GM21723 (cell line): ENCODE measurements around the gene POLD1.
A peak's percentile ranks its signal among the peaks of the same experiment; 100 is the strongest.

ENCODE experiments used
- ATAC-seq: cut with Tn5 transposase; IDR thresholded peaks from one replicate; pipeline ENCODE4 v1.9.1; 2021; ENCODE audit warnings: mild to moderate bottlenecking, moderate library complexity; ENCODE audit not compliant: unreplicated experiment

POLD1 gene

DNA sequence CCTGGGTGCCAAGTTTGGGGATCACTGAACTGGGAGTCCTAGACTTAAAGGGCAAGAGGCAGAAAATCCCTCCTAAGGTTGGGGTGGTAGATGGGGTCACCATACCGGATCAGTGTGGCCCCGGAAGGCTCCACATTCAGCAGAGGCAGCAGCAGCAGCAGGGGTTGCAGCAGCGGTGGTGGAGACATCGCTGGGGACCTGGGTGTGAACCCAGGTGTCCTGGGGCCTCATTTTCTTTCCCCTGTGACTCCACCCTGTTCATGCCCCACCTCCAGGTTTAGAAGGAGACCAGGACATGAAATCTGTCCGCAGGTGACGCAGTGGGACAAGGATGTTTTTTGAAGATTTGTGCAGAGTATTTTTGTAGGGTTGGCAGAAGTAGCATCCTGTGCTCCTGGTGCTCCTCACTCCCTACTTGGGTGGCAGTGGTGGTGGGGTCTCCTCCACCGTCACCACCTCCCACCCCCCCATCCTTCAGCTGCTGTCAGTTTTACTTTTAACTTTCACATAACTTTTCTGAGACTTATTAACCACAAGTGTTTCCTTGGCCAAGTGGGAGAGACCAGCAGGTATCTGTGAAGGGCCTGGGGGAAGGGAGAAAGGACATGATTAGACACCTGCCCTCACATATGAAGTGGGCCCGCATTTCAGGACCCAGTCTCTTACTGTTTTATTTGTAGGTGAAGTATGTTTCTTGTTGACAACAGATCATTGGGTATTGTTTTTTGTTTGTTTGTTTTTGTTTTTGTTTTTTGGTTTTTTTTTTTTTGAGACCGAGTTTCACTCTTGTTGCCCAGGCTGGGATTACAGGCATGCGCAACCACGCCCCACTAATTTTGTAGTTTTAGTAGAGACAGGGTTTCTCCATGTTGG lies 18.5 kb upstream of the POLD1 start, which contains the start of gene NAPSA:
NAPSA (minus strand) TSS at position 206 of the 873 bp plus-strand sequence; CDS start at position 188, 18 bp downstream.
- no peak for ATAC-seq

DNA sequence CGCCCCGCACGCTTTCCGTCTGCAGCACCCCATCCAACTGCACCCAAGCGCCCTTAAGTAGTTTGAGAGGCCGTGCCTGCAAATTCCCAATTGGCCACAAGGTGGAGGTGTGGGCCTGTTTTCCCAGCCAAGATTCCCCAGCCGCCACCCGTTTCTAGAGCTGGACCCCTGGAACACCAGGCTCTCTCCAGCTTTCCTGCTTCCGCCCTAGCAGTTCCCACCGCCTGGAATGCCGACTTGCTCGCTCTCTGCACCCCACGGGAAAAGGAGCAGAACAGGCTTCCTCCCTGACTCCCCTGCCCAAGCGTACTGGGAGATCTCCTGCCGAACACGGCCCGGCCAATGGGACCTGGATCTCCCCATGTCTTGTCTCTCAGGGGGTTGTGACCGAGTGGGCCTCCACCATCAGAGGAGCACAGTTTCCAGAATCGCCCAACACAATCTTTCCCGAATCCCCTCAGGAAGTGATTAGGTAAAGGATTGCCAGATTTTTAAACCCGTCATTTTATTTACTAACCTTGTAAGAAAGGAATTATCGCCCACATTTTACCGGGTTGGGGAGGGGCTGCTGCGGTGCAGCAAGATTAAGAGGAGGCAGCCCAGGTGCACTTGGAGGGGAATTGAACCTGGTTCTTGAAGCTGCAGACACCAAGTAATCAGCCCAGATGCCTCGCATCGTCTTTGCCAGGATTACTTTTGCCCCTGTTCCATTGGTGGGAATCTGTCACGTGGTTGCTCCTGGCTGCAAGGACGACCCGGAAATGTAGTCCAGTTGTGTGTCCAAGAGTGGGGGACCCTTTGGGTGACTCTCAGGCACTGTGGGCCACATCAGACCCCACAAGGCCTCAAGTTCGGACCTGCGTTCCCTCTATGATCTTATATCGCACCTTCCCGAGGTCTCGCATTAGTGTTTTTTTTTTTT lies 15.2 kb upstream of the POLD1 start:
- ATAC-seq, result peak; percentile 73

DNA sequence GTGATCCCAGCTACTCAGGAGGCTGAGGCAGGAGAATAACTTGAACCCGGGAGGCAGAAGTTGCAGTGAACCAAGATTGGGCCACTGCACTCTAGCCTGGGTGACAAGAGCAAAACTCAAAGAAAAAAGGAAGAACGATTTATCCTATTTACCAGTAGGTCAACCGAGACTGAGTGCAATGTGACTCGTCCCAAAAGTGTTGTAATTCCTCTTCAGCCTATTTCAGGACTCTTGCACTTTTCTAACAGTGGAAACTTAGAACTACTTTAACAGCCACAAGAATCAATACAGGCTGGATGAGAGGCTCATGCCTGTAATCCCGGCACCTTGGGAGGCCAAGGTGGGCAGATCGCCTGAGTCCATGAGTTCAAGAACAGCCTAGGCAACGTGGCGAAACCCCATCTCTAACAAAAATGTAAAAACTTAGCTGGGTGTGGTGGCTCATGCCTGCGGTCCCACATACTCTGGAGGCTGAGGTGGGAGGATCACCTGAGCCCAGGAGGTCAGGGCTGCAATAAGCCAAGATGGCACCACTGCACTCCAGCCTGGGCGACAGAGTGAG lies 12.2 kb upstream of the POLD1 start:
- no peak for ATAC-seq

DNA sequence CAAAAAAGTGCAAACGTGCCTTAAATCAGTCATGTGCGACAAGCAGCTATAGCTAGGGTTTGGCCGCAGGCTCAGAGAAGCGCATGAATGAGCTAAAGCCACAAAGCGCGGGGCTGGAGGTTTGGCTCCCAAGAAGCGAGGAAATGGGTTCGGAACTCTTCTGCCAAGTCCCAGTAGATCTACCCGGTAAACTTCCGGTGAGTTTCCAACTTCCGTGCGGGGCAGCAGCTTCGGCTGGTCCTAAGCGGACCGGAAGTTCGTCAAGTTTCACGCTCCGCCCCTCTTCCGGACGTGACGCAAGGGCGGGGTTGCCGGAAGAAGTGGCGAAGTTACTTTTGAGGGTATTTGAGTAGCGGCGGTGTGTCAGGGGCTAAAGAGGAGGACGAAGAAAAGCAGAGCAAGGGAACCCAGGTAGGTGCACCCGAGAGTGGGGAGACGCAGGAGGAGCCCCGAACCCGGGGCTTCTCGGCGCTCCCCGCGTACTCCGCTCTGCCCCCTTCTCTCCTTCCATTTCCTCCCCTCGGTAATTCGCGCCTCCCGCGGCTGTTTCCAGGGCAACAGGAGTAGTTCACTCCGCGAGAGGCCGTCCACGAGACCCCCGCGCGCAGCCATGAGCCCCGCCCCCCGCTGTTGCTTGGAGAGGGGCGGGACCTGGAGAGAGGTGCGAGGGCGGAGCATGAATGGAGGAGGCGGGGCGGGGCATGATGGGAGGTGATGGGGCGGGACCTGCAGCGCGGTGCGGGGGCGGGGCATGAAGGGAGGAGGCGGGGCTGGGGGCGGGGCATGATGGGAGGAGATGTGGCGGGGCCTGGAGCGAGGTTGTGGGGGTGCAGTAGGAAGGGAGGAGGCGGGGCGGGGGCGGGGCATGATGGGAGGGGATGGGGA lies 7.7 kb upstream of the POLD1 start, which contains the start of gene NR1H2:
NR1H2 (plus strand) TSS at position 292 of the 885 bp plus-strand sequence. CDS start 1,149 bp downstream, outside the sequence.
- ATAC-seq, result peak; percentile 77

DNA sequence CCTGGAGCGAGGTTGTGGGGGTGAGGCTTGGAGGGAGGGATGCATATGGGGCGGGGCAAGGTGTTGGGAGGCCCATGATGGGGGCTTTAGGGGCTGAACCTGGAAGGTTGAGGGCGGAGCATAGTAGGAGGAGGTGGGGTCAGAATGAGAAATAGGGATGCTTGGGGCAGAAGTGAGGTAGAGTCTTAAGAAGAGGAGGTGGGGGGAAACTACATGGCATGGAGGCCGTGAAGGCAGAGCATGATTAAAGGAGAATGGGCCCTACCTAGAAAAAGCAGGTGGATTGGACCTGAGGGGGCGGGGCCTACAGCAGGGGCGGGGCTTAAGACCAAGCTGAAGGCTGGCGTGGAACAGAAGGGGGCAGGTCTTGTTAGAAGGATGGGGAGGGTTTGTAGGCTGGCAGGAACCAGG lies 7.1 kb upstream of the POLD1 start:
- no peak for ATAC-seq

DNA sequence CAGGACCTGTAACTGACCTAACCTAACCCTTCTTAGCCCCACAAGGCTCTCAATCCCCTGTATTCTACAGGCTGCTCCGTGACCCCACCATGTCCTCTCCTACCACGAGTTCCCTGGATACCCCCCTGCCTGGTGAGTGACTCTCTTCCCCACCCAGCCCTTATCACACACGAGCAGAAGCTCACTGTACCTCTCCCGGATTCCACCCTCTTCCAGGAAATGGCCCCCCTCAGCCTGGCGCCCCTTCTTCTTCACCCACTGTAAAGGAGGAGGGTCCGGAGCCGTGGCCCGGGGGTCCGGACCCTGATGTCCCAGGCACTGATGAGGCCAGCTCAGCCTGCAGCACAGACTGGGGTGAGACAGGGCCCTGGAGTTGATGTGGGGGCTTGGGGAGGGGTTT lies 6.6 kb upstream of the POLD1 start:
- no peak for ATAC-seq

DNA sequence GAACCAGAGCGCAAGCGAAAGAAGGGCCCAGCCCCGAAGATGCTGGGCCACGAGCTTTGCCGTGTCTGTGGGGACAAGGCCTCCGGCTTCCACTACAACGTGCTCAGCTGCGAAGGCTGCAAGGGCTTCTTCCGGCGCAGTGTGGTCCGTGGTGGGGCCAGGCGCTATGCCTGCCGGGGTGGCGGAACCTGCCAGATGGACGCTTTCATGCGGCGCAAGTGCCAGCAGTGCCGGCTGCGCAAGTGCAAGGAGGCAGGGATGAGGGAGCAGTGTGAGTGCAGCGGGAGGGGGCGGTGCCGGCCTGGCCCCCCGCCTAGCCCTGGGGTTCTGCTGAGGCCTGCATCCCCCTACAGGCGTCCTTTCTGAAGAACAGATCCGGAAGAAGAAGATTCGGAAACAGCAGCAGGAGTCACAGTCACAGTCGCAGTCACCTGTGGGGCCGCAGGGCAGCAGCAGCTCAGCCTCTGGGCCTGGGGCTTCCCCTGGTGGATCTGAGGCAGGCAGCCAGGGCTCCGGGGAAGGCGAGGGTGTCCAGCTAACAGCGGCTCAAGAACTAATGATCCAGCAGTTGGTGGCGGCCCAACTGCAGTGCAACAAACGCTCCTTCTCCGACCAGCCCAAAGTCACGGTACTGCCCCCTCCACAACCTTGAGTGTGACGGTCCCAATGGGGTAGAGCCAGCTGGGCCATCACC lies 5.8 kb upstream of the POLD1 start:
- no peak for ATAC-seq

DNA sequence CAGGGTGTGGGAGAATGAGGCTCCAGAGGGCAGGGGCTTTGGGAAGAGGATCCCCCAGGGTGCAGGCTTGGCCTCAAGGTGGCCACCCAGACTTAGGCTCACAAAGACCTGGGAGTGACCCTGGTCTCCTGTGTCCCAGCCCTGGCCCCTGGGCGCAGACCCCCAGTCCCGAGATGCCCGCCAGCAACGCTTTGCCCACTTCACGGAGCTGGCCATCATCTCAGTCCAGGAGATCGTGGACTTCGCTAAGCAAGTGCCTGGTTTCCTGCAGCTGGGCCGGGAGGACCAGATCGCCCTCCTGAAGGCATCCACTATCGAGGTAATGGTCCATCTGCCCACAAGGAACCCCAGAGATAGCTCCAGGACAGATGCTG lies 5.3 kb upstream of the POLD1 start:
- ATAC-seq, result no peak

DNA sequence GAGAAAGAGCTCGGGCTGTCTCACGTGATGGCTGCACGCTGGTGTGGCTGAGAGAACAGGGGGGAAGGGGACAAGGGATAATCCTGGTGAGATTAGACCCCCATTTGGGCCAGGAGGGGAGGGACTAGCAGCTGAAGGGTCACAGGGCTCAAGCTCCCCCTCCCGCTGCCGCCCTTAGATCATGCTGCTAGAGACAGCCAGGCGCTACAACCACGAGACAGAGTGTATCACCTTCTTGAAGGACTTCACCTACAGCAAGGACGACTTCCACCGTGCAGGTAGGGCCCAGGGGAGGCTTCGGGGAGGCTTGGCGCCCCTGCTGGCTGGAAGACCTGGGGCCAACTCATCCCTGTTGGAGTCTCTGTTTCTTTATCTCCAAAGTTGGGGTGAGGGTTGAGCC lies 4.5 kb upstream of the POLD1 start:
- ATAC-seq, result no peak

DNA sequence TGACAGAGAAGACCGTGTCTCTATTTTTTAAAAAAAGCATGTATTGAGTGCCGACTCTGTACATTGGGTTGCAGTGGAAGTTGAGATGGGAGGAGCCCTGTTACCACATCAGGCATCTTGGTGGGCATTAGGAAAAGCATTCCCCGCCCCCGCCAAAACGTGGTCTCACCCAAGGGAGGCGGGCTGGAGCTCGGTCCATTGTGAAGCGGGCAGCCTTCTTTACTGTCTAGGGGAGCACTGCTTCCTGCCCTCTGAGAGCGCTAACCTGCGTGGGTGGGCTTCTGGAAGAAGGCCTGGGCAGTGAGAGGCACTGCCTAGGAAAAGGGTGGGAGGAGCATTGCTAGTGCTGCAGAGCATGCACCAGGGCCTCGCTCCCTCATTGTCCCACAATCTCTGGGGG lies 4.0 kb upstream of the POLD1 start:
- no peak for ATAC-seq

DNA sequence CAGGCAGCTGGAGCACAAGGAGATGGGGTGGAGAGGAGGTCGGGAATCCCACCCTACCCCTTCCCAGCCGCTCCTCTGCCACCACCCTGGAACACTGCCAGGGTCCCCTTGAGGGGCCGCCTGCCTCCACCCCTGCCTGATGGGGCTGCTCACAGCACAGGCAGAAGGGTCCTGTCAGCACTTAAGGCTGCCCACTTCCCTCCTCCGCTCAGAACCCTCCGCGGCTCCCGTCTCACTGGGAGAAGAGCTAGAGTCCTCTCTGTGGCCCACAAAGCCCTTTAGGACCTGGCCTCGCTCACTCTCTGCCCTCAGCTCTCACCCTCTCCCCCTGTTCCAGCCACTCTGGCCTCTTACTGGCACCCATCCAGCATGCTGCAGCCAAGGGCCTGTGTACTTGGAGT lies 3.4 kb upstream of the POLD1 start:
- no peak for ATAC-seq

DNA sequence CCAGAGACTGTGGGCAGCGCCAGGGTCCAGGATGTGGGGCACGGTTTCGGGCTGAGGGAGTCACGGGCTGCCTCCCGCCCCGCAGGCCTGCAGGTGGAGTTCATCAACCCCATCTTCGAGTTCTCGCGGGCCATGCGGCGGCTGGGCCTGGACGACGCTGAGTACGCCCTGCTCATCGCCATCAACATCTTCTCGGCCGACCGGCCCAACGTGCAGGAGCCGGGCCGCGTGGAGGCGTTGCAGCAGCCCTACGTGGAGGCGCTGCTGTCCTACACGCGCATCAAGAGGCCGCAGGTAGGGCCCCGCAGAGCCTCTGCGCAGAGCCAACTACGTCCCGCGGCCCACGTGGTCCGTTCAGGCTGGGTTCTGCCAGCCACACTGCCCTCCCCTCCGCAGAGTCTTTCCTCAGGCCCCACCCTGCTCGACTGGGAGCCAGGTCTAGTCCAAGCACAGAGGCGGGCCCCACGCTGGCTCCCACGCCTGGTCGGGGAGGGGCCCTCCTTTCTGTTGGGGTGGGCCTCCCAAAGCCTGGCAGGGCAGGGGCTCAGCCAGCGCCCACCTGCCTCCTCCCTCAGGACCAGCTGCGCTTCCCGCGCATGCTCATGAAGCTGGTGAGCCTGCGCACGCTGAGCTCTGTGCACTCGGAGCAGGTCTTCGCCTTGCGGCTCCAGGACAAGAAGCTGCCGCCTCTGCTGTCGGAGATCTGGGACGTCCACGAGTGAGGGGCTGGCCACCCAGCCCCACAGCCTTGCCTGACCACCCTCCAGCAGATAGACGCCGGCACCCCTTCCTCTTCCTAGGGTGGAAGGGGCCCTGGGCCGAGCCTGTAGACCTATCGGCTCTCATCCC lies 2.0 kb upstream of the POLD1 start:
- ATAC-seq, result no peak

DNA sequence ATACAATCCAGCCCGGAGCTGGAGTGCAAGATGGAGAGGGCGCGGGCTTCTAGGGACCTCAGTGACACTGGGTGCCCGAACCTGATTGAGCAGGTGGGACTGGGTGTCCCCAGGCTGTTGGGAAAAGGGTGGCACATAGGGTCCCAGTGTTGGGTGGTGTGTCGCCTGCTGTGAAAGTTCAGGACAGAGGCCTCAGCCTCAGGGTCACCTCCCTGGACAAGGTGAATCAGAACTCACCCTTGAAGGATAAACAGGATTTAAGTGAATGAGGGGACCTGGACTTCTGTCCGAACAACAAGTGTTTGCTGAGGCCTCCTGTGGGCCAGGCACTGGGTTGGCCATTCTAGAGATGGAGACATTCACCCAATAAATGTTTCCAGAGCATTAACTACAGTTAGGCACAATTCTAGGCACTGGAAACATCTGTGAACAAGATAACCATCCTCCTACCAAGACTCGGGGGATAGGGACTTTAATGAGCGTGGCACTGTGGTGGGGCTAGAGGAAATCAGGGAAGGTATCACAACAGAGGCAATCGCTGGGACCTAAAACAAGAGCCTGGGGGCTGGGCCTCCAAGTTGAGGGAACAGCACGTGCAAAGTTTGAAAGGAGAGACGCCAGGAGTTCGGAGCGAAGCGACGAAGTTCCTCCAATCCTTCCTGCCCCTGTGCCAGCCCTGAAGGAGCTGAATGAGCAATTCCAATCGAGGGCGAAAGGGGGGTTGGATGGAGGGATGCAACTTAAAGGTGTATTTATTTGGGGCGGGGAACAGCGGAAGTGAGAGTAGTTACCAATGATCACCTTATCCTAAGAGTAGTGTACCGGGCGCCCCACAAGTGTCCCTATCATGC lies 921 bp upstream of the POLD1 start:
- ATAC-seq, result peak; percentile 8

DNA sequence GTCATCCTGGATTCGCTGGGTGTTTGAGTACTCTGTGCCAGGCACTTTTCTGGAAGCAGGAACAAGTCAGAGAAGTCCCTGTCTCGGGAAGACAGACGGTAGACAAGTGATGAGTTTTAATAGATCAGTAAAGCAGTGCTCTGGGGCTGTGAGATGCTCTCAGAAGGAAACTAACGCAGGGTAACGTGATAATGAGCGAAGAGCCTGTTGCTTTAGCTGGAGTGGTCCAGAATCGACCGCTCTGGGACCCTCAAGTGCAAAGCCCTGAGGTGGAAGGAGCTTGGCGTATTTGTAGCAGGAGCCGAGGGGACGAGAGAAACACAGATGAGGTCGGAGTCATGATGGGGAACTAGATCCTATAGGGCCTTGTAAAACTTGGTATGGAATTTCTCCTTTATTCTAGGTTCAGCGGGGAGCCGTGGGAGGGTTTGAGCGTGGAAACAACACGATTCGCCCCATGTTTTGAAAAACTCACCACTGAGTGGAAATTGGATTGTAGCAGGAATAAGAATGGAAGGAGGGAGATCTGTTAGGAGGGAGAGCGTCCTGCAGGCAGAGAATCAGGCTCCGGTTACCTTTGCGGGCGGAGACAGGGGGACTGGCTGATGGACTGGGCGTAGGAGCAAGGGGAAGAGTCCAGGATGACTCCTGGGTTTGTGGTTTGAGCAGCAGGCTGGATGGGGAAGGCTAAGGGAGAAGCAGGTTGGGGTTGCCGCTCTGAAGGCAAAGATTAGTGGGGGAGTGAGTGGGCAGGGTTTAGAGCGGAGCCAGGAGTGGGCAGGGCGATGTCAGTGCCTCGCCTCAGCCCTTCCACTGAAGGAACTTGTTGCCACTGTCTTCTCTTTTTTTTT lies 763 bp downstream of the POLD1 start:
- peak; percentile 1 for ATAC-seq

DNA sequence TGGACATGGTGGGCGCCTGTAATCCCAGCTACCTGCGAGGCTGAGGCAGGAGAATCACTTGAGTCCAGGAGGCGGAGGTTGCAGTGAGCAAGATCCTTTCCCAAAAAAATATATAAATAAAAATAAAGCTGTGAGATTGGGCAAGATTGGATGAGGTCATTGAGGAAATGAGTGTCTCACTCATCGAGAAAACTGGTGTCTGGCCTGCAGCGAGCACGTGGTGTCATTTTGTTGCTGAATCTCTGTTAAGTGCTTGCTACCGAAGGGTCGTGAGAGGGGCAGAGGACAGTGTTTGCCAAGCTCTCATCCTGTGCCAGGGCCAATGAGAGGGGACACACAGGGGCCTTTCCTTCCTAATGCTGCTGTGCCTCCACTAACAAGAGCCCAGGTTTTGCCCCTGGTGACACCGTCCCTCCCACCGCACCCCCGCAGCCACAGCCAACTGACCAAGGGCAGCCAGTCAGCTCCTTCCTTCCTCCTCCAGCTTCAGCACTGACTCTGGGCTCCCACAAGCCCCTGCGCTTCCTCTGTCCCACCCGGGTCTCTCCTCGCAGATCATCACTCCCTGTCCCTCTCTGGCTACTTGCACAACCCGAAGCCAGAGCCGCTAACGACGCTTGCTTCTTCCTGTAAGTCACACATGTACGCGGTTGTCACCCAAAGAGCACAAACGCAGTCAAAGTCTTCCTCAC lies 3.2 kb downstream of the POLD1 start:
- no peak for ATAC-seq

DNA sequence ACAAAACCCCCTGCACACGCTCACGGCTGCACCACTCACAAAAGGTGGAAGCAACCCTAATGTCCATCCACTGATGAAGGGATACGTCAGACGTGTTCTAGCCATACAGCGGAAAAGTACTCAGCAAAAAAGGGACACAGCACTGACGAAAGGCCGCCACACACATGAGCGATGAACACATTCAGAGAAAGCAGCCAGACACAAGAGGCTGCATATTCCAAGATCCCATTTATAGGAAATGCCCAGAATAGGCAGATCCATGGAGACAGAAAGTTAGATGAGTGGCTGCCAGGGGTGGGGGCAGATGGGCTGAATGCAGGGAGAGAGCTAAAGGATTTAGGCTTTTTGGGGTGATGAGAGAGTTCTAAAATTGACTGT lies 3.7 kb downstream of the POLD1 start:
- no peak for ATAC-seq
